NCI-H146 treated with DMSO at 0.1 percent for 48 hours (cell line): ENCODE data around the gene DNAJC13.
A peak's percentile ranks its signal among the peaks of the same experiment; 100 is the strongest.

Experiments
- DNase-seq: peaks from one replicate; lab custom pipeline; 2025; ENCODE audit not compliant: unreplicated experiment; lab: John Stamatoyannopoulos, UW

Gene DNAJC13

DNA sequence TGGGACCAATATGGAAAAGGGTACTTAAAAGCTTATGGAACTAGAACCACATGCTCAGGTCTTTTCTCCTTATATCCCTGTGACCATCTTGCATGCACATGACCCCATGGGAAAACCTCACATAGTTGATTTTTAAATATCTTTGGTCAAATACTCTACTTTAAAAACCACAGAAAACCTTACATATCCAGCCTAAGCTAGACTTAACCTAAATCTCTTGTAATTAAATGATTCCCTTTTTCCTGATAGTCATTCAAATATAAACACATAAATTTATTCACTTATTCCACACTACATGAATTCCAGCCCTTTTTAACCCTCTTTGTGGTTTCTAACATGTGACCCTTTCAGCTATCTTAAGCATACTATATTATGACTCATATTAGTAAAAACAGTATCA is 46.8 kb downstream of the DNAJC13 start:
- no peak for DNase-seq

DNA sequence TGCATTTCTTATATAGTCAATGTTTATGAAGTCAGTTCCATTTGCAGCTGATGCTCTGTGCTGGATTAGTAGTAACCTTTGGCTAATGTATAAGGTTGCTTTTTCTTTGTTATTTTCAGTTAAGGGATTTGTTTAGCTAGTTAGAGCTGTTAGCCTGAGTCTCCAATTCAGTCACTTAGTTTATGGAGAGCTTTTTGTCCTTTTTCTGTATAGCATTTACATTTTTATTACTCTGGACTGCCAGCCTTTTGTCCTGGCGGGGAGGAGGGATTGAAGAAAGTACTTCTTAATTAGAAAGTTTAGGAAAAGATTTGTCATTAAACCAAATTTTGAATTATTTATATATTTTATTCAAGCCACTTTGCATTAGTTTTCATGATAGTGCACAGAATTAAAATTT is 52.0 kb downstream of the DNAJC13 start:
- no peak for DNase-seq

DNA sequence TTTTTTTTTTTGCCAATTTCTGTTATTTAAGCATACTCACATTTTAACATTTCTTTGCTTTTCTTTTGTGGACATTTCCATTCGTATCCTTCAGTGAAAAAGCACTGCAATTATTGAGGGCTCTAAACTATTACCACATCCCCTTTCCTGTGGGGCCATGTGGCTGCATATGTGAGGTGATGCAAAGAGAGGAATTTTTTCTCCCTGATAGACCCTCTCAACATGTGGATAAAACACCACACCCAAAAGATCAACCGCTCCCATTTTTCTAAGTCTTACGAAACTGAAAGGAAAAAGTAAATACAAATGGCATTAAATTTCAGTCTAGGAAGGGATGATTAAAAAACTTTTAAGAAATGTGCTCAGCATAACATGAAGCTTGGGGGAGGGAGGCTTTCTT is 68.8 kb downstream of the DNAJC13 start:
- no peak for DNase-seq

DNA sequence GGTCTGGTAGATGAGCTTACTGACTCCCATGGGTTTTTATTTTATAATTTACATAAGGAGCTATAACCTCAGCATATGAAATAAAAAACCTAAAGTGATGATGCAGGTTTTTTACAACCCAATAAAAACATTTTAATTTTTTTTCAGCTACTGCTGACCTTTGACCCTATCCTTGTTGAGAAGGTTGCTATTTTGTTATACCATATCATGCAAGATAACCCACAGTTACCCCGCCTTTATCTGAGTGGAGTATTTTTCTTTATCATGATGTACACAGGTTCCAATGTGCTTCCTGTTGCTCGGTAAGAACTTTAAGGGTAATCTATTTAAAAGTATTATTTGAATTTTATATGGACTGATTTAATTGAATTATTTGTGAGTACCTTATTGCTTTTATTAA is 70.8 kb downstream of the DNAJC13 start:
- DNase-seq: no peak

DNA sequence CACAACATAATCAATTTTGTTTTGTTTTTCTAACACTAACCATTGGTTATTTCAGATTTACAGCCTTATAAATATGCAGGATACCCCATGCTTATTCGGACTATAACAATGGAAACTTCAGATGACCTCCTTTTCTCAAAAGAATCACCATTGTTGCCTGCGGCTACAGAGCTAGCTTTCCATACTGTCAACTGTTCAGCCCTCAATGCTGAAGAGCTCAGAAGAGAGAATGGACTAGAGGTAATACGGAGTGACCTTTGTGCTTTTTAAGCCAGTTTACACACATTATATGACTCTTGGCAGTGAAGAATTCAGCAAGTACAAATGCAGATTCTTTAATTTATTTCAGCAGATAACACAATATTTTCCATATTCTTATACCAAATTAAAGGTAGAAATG is 81.8 kb downstream of the DNAJC13 start:
- no peak for DNase-seq

DNA sequence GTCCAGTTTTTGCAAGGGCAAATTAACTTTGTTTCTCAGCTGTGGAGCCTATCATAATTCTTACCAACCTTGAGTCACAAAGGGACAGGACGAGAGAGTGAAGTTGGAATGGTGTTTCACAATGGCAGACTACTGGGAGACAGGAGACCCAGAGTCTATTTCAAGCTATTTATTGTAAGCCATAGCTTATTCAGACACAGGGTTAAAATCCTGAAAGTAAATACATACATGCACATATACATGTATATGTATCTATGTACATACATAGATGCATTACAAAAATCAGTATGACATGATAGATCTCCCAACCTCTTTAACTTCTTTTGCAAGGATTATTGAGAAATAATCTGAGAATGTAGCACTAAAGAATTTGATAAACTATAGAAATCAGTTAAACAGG is 86.3 kb downstream of the DNAJC13 start:
- DNase-seq: no peak

DNA sequence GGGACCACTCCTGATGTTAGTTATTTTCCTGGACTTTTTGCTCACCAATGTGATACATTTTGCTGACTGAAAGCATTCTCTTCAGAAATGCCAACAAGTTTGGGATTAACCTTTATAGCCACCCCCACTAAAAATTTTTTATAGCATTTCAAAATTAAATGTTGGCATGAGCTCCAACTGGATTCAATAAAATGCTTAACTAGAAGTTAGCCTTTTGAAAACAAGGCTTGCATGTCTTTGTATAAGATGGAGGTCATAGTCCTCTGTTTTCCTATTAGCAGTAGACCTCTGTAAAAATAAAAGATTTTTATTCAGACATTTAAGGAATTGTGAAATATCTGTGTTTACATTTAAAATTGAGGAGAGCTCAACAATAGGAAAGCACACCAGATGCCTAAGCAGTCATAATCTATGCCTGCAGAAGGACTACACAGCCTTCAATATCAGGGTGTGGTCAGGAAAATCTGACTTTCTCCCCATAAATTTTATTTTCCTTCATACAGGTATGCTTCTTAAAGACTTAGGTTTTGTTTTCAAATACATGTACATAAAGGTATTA is 87.2 kb downstream of the DNAJC13 start:
- DNase-seq: no peak

DNA sequence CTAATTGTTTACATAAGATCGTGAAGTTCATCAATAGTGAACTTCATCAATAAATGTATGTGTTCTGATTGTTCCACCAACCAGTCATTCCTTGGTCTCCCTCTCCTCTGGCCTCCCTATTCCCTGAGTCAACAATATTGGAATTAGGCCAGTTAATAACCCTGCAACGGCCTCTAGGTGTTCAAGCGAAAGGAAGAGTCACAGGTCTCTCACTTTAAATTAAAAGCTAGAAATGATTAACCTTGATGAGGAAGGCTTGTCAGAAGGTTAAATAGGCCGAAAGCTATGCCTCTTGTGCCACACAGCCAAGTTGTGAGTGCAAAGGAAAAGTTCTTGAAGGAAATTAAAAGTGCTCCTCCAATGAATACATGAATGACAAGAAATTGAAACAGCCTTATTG is 90.4 kb downstream of the DNAJC13 start:
- no peak for DNase-seq

DNA sequence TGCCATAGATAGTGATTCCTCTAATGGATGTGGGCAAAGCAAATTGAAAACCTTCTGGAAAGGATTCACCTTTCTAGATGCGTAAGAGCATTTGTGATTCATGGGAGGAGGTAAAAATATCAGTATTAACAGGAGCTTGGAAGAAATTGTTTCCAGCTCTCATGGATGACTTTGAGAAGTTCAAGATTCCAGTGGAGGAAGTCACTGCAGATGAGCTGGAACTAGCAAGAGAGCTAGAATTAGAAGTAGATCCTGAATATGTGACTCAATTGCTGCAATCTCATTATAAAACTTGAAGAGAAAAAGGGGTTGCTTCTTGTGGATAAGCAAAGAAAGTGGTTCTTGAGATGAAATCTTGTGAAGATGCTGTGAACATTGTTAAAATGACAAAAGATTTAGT is 91.8 kb downstream of the DNAJC13 start:
- no peak for DNase-seq

DNA sequence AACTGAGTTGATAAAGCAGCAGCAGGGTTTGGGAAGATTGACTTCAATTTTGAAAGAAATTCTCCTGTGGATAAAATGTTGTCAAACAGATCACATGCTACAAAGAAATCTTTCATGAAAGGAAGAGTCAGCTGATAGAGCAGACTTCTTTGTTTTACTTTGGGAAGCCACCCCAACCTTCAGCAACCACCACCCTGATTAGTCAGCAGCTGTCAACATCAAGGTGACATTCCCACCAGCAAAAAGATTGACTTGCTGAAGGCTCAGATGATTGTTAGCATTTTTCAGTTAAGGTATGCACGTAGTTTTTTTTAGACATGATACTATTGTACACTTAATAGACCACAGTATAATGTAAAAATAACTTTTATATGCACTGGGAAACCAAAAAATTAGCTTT is 92.2 kb downstream of the DNAJC13 start:
- DNase-seq: no peak

DNA sequence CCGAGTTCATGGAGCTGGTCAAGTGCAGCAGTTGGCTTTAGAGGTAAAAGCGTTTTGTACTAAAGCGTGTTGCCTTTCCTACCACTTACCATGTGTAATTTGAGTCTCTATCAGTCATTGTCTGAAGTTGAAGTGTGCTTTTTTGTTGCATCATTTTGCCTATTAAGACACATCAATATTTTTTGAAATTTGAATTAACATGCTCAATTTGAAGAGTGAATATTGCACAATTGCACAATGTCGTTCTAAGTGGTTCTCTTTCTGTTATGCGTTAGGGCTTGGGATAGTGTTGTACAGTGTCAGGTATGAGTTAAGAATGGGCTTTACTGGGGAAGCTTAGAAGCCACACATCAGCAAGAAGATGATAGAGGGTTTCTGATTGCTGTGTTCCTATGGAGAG is 95.8 kb downstream of the DNAJC13 start:
- no peak for DNase-seq

DNA sequence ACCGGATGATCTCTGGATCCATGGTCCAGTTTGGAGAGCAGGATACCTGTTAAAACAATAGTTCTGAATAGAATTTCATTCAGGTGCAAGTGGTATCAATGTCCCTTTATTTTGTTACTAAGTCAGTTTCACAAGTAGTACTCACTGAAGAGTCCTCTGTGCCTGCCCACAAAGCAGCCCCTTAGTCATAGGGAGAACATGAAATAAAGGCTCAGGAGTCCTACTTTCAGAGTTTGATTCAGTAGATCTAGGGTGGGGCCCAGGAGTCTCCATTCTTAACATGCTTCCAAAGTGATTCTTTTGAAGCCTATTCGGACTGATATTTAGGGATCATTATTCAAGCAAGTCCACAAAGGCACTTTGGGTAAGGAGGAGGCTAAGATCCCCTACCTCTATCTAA is 100.0 kb downstream of the DNAJC13 start:
- DNase-seq: no peak

DNA sequence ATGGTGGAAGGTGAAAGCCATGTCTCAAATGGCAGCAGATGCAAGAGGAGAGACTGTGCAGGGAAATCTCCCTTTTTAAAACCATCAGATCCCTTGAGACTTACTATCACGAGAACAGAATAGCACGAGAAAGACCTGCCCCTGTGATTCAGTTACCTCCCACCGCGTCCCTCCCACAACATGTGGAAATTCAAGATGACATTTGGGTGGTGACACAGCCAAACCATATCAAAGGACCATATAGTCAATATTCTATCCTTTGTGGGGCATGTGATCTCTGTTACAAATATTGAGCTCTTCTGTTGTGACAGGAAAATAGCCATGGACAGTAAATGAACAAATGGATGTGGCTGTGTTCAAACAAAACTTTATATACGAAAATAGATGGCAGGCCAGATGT is 102.6 kb downstream of the DNAJC13 start:
- no peak for DNase-seq

DNA sequence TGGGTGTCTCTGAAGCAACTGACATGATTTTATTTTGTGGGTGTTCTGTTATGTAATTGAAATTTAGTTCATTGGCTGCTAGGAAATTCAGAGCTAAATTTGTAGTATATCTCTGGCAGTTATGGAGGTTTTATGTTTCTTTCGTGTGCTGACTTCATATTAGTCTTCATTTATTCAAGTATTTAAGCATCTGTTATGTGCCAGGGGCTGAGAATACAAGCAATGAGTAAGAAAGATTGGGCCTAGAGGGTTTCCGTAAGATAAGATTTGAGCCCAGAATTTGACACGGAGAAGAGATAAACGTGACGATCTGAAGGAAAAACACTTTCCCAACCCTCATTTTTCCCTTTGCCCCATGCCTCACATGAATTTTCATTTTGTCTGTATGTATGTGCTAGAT is 104.6 kb downstream of the DNAJC13 start:
- DNase-seq: no peak

DNA sequence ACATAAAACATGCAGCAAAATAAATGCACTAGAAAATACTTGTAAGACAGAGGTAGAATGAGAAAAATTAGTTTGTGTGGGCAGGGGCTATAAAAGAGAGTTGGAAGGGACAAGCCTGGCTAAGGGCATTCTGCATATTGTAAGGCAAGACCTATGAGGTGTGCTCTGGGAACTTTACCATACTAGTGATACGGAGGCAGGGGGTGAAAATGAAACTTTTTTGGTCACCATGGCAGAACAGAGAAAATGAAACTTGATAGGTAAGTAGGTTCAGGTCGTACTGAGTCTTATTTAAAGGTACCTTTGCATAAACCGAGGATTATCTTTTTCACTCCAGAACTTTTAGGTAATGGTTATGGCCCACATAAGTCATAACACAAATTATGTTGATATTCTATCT is 105.1 kb downstream of the DNAJC13 start:
- DNase-seq: no peak

DNA sequence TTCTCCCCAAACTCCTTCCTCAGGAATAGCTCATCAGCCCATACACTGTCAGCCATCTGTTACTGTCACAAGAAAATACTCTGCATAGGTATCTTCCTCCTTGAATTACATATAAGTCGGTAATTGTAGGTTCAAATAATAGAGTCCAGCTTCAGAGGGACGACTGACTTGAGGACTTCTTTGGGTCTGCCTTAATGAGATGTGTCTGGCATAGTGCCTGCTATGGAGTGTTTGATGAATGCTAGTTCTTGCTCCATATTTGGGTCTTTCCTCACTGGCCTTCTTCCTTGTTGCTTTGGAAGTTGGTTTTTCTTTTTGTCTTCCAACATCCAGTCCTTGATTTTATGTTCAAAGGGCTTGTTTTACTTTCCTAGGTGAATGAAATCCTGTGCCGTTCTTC is 113.3 kb downstream of the DNAJC13 start:
- DNase-seq: no peak

DNA sequence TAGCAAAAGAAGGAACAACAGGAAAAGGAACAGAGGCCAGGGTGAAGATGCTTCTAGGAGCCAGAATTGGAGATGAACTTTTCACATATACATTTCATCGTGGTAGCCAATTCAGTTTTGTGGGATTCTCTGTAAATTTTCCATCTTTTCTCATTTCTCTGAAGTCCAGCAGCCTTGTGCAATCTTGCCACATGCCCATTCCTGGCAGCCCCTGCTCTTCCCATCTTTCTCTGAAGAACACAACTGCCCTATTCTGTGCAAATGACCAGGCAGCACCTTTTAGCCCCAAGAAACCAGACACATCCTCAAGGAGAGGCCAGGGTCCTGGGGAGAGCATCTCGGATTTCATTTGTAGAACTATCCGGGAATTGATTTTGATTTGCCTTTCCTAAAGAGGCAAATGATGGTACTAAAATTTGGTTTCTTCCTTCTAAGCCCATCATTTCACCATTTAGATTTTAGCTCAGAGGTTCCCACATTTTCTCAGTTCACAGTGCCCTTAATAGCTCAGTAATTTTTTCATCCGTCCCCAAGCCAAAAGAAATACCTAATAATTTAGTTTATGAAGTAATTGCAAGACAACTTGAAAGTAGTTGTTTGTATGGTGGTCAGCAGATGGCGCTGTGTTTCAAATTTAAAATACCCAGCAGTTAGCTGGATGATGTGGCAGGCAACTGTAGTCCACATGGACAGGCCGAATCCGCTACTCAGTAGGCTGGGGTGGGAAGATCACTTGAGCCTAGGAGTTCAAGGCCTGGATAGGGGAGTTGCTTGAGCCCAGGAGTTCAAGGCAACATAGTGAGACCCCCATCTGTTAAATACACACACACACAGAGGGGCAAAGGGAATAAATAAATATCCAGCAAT is 118.5 kb downstream of the DNAJC13 start:
- DNase-seq: peak; percentile 72

DNA sequence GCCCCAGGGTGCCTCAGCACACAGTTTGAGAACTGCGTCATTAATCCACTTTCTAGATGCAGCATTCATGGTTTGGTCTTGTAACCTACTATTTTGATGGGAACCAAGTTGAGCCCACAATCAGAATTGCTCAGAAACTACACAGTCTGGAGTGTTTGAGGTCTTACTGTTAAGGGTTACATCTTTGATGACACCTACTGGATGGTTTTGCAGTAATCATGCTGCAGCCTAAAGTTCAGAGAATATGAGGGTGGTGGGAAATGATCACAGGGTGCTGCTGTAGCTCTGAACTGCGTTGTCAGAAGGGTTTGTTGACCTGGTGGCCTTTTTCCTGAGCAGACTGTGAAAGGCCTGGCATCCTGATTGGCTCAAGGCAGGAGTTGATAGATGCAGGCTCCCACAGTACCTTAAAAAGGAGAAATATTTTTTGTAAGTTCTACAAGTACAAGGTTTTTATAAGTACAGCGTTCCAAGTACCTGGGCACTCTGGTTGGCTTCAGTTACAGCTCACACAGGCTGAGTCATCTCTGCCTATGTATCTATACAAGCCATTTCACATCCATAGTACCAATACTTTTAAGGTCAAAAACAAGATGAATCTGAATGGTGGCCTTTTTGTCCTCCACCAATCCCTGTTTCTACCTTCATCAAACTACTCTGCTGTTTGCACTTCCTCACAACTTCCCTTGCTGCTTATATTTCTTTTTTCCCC is 119.3 kb downstream of the DNAJC13 start:
- DNase-seq: no peak

DNA sequence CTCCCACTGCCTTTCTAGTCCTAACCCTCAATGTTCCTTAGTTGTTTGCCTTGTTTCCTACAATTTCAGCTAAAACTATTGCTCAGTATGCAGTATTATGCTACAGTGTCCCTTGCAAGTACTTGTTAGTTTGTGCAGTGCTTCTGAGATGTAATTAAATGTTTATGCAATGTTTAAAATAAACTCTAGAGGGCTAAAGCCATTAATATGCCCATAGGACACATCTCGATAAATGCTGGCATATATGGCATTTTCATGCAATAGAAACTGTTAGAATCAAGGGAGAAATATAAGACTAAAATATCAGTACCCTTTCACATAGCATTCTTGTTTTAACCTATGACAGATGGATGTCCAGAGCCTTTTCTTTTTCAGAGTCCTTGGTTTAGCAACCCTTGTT is 120.0 kb downstream of the DNAJC13 start:
- DNase-seq: no peak

DNA sequence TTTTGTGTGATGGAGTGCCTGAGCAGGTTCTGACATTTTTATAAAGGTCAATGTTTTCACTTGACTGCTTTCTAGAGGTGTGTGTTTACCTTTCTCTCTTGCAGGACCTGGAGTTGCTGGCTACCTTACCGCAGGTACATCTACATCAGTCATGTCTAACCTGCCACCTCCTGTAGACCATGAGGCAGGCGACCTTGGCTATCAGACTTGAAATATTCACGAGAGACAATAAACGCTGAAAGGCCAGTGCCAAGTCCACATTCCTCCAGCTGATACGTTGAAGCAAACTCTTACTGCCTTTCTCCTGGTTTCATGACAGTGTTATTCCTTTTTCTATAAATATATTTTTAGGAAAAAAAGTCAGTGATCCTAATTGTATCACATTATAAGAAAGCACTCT is 120.8 kb downstream of the DNAJC13 start:
- no peak for DNase-seq

DNA sequence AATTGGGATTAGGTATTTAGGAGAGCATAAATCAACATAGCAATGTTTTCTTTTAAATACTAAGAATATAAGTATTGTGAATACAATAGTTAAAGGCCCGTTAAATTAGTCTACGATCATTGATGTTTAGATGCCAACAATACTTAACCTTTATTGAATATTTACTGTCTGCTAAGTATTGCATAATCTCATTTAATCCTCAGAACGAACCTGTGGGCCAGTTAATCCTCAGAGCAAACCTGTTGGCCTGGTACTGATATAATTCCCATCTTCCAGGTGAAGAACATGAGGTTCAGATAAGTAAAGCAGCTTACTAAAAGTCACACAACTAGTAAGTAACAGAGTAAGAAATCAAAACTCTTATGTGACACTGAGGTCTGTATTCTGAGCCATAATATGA is 122.4 kb downstream of the DNAJC13 start:
- no peak for DNase-seq

DNA sequence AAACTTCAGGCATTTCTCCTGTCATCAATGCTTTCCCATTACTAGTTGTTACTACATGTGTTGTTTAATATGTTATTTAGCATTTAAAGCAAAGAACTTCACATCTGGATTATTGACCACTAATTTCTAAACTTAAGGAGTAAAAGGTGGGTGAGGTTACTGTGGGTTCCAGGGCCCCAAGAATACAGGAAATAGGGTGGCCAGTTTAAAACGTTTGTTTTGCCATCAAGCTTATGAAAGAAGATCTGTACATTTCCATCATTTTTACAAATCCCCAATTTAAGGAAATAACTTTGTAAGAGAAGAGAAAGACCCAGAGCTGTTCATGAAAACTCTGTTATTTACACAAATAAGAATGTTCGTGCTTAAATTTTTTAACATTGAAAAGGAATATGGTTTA is 125.3 kb downstream of the DNAJC13 start:
- DNase-seq: no peak
